HG03565 (cell line): ENCODE measurements around the gene CDC7.

ENCODE experiments used
- ATAC-seq: cut with Tn5 transposase; IDR thresholded peaks from one replicate; pipeline ENCODE4 v1.9.1; 2021; ENCODE audit warnings: mild to moderate bottlenecking, moderate library complexity; ENCODE audit not compliant: unreplicated experiment

CDC7 gene

DNA sequence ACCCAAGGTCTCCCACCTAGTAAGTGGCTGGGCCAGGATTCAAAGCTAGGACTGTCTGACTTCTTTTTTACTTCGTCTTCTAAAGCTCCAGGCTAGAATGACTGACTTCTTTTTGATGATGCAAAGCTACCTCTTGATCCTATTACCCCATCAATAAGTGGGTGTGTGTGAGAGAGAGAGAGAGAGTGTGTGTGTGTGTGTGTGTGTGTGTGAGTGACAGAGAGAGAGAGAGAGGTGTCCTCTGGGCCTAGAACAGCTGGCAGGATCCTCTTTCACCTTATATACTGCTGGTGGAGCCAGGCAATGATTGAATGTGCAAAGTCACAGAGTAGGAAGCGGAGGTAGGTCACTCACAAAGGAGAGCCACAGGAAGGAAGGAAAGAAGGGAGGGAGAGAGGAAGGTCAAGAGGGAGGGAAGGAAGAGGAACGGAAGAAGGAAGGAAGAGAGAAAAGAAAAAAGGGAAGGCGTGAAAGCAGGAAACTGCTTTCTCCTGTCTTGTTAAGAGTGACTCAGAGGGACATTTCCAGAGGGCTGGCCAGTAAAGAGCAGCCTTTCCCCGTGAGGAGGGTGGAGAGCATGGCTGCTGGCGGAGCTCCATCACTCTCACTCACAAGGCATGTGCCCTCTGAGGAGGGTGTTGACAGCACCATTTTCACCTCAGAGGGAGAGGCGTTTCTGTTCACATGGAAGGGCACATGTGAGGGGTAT is 68.9 kb downstream of the CDC7 start:
- no peak for ATAC-seq

DNA sequence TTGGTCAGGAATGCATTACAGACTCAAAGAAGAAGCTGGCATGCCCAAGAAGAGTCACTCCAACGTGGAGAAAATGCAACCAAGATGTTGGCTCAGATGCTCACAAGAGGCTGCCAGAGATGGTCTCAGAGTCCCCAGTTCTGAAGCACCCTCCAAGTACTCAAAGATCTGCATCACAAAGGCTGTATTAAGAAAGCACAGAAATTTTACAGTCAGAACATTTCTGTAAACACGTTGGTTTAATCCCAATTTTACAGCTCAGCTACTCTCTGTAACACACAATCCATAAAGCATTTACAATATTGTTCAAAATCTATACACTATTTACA is 69.4 kb downstream of the CDC7 start:
- ATAC-seq: no peak

DNA sequence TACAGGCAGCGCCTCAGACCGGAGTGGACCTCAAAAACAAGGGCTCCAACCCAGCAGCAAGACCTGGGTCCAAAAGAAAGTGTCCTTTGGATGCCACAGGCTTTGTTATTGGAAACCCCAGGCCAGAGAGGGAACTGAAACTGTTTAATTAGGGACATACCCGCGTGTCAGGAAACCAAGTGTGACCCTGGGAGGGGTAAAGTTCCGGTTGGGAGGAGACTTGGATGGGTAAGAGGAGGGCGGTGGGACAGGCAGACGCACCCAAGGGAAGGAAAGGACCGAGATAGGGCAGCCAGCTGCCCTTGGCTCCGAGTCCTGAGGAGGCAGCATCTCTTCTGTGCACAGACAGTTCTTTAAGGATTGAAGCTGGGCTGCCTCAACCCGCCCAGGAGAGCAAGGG is 71.4 kb downstream of the CDC7 start:
- peak; percentile 79 for ATAC-seq
